HG03025 (cell line): Measurements from ENCODE around the gene HOXA10.

Experiments used
- ATAC-seq: cut with Tn5 transposase; IDR thresholded peaks from one replicate; pipeline ENCODE4 v1.9.1; 2021; ENCODE audit warnings: mild to moderate bottlenecking, moderate library complexity; ENCODE audit not compliant: unreplicated experiment, low FRiP score

The HOXA10 gene

DNA sequence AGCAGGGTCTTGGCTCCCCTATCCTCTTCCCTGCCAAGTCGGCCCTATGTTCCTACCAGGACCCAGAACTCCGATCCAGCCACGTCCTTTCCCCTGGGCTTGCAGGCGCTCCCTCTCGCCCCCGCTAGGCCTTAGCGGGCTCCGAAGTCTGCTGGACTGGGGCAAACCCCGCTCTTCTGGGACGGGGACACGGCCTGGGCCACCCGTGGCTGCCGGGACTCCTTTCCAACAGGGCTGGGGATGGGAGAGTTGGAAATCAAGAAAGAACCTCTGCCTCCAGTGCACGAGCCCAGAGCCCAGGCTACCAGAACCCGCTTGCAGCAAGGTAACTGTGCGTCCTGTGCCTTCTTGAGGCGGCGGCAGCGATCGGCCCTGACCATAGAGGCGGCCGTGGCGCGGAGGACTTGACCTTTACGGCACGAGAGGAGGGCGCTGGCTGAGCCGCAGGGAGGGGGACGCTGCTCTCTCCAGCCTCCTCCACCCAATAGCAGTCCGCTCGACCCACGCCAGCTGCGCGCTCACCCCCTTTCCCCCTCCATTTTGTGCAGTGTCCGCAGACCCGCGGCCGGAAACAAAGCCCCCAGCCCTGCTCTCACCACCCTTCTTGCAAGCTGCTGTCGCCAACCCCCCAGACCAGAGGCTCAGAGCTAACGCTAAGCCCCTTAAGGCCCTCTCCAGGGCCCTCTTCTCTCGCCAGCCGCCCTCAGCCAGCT, 17.9 kb upstream of the HOXA10 start:
- no peak for ATAC-seq

DNA sequence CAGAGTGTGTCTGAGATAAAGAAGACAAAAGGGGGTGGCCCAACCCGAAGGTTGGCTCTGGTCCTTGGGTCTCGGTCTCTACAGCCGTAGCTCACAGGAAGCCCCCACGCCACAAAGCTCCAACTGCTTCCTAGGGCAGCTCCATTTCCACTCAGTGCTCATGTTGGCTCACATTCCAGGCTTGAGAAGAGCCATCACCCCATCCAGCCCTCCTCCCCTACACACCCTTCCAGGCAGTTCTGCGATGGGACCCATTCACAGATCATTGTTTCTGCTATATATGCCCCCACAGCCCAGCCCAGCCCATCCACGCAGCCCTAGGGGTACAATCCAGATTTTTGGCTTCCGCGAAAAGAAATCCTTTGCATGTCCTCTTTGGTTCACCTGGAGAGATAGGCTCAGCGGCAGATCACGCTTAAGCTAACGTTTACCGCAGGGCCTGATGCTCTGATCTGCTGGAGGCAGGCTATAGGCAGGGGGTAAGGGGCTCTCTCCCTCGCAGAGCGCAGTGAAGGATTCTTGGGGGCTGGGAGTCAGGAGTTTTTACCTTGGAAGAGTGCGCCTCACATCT, 17.1 kb upstream of the HOXA10 start:
- ATAC-seq, result no peak

DNA sequence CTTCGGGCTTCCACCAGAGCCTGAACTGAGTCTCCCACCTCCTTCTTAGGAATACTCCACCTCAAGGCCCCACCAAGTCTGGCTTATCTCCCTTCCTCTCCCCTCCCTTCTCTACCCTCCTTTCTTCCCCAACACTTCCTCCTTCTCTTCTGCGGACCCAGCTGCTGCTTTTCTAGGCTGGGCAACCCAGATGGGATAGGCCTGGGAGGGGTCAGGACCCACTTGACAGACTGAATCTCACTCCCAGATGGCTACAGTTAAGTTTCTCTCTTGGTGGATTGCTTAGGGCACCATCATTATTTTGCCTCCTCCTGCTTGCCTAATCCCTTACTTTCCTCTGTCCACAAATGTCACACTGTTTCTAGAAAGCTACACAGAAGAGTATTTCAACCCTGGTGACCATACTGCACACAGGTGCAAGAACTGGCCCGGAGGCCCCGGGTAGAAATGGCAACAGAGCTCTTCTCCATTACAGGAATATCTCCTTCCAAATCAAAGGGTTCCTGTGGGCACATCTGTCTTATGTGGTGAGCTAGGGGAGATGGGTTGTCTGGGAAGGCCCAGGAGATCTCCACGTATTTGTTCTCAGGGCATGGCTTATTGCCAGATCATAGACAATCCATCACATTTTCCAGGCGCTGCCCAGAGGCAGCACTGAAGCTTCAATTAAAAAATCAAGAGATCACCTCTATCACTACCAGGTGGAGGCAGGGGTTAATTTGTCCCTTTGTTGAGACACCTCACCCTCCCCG, 16.1 kb upstream of the HOXA10 start:
- ATAC-seq, result no peak

DNA sequence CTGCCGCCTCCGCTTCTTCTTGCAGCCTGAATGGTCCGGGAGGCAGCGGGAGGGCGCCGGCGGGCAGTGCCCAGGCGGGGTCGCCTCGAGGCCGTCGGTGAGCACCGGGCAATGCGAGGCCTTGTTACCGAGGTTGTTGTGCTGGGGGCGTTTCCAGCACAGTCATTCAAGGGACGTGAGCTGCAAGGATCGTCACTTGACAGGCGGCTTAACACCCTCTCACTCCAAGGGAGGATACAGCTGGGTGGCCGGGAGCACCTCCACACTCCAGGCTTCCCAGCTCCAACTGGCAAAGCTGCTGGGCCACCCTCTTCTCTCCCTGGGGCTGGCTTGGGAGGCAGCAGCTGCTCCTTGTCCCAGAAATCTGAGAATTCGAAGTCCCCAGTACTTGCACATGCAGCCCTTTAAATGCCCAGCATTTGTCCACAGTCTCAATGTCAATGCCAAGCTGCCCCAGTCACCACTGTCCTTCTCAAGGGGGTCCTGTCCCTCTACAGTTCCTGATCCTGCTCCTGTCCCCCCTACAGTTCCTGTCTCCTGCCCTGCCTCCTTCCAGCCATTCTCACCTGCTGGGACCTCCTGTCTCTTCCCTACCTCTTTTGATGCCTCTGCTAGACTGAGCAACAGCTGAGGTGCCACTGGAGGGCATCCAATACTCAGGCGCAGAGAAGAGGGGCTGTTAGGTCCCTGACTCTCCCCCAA, 15.3 kb upstream of the HOXA10 start:
- ATAC-seq, result no peak

DNA sequence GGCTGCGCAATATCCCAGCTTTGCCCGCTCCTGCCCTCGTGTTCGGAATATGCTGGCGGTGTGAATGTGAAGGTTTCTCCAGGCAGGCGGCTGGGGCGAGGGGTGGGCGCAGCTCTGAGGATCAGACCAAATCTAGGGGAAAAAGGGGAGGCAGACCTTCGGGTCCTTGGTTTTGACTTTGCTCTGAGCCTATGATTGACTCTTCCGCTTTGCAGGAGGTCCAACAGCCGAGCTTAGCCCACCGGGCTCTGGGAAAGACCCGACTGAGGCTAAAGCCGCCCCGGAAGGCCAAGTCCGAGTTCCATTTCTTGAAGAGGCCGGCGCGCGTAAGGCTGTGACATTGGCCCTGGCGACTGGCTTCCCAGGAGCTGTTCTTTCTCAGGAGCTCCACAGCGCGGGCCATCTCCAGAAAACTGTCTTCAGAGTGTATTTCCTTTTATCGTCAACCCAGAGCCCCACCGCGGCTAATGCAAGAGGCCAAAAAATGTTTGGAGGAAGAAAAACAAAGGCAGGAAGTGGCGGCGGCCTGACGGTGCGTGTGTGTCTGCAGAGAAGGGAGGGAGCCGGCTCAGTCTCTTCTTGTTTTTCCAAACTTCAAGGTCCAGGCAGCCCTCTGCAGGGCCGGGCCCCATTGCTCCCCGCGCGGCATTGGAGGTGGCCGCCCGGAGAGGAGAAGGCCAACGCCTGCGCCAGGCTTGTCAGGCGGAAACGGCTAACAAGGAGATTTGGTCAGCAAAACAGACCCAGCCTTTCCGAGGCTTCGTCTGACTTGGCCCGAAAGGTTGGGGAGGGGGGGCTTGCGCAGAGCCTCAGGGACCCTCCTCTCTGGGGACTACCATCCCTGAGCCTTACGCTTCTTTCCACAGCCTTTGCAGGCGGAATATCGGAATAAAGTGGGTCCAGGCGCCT, 14.5 kb upstream of the HOXA10 start:
- no peak for ATAC-seq

DNA sequence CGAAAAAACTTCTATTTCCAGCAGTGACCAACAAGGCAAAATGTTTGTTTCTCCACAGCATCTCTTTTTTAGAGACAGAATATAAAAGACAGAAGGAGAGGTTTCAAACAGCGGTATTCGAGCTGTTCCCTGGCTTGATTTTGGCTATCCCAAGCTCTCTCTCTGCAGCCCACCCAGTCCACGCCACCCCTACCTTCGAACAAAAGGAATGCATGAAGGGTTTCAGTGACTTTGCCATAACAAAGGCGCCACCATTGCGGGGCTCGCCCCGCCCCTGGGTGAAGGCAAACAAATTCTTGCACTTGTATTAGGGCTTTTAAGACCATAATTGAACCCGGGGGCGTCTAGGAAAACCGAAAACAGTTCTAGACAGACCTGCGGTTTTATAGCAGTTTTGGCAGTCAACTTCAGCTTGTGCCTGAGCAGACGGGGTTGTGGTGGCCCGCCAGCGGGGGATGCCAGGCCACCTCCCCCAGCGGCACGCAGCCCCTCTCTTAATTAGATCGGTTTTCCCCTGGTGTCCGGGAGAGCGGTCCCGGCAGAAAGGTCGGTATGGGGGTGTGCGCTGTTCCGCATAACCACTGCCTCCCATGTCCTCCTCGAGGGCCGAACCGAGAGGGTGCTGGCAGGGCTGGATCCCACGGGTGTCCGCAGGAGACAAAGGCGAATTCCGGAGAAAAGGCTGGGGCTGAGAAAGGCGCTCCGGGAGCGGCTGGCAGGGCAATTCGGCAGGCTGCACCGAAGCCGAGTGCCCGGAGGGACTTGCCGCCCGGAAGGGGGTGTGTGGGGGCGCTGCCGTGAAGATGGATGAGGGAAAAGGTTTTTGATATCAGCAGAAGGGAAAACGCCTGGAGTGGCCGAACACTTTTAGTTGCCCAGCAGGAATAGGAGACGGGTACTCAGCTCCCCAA, 13.6 kb upstream of the HOXA10 start:
- ATAC-seq, result no peak

DNA sequence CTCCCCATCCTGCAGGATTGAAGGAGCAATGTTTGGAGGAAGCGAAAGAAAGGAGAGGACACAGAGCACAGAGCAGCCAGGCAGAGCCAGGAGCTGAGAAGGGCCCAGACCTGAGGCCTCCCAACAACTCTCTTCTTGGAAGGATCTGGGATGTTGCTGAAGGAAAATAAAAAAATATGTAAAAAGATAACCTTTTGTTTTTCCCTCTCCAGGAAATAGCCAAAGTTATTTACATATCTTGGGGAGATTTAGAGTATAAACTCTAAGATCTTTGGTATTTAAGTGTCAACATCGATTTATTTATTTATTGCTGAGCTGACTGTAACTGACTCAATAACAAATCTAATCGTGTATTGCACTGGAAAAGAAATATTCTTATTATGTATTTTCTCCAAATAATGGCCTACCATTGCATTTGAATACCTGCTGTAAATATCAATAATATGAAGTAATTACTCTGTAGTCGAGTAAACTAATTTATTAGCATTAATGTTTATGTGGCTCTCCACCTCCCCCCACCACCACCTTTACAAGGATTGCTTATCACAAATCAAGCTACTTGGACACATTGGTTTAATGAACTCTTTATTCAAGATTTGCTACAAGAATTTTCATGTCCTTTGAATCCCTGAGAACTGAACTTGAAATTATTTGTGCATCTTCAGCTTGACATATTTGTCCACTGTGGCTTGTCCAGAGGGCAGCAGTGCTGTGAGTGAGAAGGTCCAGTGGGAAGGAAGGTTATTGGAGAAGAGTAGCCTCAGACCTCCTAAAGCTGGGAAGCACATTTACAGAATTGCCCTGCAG, 12.8 kb upstream of the HOXA10 start:
- ATAC-seq, result no peak

DNA sequence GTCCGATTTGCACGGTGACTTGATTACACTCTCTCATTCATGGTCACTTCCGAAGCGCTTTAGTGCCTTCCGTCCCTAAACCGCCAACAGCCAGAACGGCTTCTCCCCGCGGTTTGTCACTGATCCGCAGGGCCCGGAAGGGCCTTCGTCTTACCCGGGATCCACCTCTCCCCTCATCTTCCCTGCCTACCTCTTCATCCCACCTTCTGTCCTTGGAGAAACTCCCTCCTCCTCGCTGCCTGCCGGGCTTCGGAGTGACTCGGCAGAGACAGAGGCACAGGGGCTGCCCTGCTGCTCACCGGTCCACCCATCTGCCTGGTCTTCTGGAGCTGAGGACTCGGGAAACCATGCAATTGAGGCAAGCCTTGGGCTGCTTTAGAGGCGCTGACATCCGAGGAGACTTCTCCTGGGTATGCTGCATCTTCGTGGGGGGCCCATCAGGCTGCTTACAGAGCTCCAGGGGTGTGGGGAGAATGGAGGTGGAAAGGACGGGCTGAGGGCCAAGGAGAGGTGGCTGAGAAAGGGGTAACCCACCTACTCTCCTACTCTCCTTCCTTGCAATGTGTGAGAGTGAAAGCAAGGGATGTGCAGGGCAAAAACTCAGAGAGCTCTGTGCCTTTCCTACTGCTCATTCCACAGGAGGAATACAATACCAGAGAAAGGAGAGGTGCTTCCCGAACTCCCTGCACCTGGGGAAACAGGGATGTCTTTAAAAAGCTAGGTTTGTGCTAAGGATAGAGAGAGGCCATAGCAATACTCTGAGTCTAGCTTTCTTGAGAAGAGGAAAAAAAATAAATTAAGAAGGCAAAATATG, 11.9 kb upstream of the HOXA10 start:
- ATAC-seq, result no peak

DNA sequence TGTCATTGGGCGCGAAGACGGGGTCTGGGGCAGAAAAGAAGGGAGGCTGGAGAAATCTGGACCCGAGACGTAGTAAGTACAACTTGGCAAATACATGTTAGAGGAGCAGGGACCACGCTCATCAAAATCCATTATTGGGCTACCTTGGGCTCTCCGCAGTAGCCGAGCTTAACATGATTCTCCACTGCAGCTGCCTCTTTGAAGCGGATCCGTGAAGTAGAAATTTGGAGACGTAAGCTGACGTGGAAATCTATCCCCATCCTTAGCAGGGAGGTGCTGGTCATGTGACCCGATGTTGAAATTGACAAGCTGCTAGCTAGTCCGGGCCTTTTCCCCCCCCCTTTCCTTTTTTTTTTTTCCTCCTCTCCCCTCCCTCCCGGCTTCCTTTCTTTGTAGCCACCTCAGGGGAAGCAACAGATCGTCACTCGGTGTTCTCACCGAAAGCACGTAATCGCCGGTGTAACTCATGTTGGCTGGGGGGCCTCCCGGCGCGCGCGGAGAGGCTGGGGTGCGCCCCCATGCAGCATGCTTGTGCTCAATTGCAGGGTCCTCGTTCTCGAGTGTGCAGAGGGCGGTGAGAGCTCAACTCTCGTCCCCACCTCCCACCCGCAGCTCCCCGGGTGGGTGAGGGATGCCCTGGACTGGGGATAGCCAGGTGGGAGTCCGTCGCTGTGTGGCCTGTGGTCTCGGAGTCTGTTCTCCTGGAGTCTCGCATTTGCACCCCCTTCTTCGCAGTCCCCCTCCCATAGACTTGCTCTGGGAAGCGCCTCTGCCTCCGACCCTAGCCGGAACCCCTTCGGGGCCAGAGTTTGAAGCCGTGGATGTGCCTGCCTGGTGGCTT, 11.1 kb upstream of the HOXA10 start, which contains the start of gene HOXA11:
HOXA11 (minus strand) TSS at position 220 of the 841 bp plus-strand sequence; CDS start at position 132, 88 bp downstream.
- no peak for ATAC-seq

DNA sequence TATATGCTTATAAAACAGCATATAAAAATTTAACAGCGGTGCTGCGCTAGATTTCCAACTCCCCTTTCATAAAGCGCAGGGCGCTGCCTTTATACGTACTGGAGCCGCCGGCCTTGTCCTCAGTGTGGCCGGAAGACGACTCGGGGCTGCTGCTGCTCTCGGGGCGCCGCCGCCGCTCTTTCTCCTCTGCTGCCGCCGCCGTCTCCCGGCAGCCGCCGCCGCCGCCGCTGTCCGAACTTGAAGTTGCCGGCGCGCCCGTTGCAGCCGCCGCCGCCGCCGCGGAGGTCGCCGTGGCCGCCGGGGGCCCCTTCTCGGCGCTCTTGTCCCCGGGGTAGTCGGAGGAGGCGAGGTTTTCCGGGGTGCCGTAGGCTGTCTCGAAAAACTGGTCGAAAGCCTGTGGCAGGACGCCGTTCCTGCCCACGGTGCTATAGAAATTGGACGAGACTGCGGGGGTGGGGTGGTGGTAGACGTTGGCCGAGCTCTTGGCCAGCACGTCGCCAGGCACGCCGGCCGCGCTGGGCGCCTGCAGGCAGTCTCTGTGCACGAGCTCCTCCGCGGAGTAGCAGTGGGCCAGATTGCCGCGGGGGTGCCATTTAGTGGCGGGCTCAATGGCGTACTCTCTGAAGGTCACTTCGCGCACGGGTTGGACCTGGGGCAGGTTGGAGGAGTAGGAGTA, 10.4 kb upstream of the HOXA10 start:
- ATAC-seq, result no peak

DNA sequence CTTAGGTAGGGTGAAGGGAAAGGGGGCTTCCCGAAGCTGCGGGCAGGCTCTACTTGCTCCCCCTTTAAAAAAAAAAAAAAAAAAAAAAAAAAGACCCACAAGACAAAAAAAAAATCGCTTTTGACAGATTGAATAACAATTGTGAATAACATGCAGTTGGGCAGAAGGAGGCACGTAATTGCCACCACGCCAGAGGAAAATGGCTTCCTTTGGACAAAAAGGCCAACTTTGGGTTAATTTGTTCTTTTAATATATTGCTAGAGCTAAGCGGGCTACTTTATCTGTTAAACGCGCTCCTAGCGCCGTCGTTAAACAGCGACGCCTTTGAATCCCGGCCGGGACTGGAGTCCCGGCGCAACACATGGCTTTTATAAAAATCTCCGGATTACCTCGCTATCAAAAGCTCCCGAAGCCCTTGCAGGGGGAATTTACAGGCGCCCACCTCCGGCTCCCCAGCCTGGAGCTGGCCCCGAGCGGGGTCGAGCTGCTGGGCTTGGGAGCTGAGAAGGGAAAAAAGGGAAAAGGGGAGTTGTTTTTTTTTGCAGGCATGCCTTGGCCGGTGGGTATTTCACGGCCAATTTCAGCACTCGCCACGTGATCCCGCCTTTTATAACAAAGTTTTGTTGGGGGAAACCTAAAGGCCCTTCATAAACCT, 9.7 kb upstream of the HOXA10 start:
- ATAC-seq, result no peak

DNA sequence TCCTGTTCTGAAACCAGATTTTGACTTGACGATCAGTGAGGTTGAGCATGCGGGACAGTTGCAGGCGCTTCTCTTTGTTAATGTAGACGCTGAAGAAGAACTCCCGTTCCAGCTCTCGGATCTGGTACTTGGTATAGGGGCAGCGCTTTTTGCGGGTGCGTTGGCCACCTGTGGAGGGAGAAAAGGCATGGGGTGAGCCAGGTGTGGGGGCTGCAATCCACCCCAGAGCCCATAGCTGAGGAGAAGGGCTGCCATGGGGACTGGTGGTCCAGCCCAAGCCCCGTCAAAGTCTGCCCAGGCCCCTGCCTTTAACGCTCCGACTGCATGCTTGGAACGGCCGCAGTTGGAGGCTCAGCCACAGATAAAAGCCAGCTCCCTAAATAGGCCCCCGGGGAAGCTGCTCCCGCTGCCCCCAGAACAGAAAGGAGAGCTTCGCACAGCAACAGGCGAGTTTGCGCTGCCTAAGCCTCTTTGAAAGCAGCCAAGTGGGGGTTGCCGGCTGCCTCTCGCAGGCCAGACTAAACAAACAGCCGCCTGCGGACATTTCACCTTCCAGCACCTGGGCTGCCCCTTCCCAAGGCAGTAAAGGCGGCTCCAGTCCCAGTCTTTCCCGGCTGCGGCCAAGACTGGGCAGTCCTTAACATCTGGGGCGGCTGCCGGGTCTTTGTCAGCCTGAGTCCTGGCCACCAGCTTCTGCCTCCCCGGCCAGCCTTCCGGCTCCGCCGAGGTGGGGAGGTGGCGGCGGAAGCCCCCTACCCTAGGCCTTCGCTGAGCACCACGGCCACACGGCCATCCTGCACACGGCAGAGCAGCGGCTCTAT, 9.0 kb upstream of the HOXA10 start:
- ATAC-seq, result no peak

DNA sequence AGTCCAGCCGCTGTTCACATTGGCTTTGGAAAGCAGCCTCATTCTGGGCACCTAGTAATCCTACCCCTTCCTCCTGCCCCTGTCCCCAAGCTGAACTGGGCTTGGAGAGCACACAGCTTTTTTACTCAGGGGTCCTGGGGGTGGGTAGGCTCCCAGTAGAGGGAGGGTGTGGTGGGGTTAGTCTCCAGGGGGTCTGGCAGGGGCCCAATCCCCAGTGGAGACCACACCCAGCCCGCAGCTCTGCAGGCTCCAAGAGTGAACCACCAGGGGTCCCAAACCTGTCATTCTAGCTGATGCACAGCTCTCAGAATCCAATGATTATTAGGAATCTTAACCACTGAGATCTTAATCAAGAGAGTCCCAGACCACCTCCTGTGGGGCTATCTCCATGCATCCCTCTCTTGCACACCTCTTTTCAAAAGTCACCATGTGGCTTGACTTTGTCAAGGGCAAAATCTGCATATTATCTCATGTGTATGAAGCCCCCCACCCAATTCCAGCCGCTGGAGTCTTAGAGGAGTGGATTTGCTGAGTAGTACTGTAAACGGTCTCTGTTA, 8.2 kb upstream of the HOXA10 start:
- ATAC-seq, result no peak

DNA sequence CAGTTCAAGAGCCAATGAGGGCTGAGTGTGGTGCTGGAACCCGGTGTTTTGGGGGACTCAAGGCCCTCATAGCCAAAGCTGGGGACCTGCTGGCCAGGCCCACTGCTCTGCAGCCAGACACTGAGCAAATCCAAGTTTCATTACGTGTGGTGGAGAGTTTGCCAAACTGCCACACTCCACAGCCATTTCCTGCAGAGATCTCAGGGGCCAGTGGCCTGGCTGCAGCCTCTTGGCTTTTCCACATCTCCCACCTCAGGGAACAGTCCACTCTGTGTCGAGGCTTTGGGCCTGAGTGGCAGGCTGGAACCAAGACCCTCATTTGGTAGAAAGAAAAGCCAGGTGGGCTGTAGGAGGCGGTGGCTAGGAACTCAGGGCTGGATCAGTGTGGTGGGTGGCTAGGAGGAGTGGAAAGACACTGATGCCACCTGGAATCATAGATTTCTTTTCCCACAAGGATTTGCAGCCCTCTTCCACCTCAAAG, 7.7 kb upstream of the HOXA10 start:
- no peak for ATAC-seq
